Endothelial cell of umbilical vein (primary cell): ENCODE data around the gene HSDL2. TPM values are rescaled to one million over a fixed set of nuclear protein-coding genes. Genes with fewer than 3 reads are reported as not detected.

Experiments
- BruUV-seq: library from RNA; stranded (reverse); fragments of 400-500 nt; replicated peaks from 2 replicates; lab custom pipeline; 2021; lab: Mats Ljungman, UMichigan
- CTCF ChIA-PET: fragments of 300-600, 350-600 bp; sonication (Branson Sonifier 250); formaldehyde crosslinking; loops from one replicate; lab custom pipeline; 2021; ENCODE audit warnings: antibody characterized with exemption, inconsistent platforms; lab: Charles Lee
- POLR2A ChIA-PET: fragments of 300-600, 350-600 bp; sonication (Branson Sonifier 250); formaldehyde crosslinking; loops from one replicate; lab custom pipeline; 2021; ENCODE audit warnings: antibody characterized with exemption, inconsistent platforms; lab: Charles Lee
- DNase-seq: peaks from one replicate; pipeline ENCODE4 v3.0.0-alpha.2; 2011; ENCODE audit warnings: low read depth, low spot score
- FAIRE-seq: peaks from 2 replicates; lab custom pipeline; 2011; peaks lifted over from hg19 to GRCh38; lab: Jason Lieb, UNC
- H2AFZ ChIP-seq: 2 replicates; pipeline ENCODE4 v1.6.0; 2012; ENCODE audit warnings: low read depth, low read length, control low read depth, inconsistent platforms
- H3K27ac ChIP-seq: 2 replicates; pipeline ENCODE4 v1.5.1; 2011; ENCODE audit warnings: low read depth, mild to moderate bottlenecking, control low read depth, low read length, moderate library complexity; ENCODE audit not compliant: insufficient read depth
- H3K27me3 ChIP-seq, 2 experiments: 2 replicates each; pipeline versions ENCODE4 v1.6.0 to v1.6.1; 2011; ENCODE audit warnings: low read length in 2 of 2, mixed read lengths in 1 of 2; ENCODE audit not compliant: control insufficient read depth in 2 of 2, insufficient read depth in 2 of 2
- H3K36me3 ChIP-seq, 2 experiments: 2 replicates in 1 of 2; 3 replicates in 1 of 2; pipeline ENCODE4 v1.5.1; 2011; ENCODE audit warnings: low read length in 2 of 2, mild to moderate bottlenecking in 1 of 2, moderate library complexity in 1 of 2; ENCODE audit not compliant: control insufficient read depth in 2 of 2, insufficient read depth in 2 of 2; ENCODE audit errors: extremely low read depth in 1 of 2
- H3K4me1 ChIP-seq: 3 replicates; pipeline ENCODE4 v1.5.1; 2011; ENCODE audit warnings: mild to moderate bottlenecking, low read length; ENCODE audit not compliant: control insufficient read depth, insufficient read depth; ENCODE audit errors: extremely low read depth
- H3K4me2 ChIP-seq: 2 replicates; pipeline ENCODE4 v1.6.1; 2011; ENCODE audit warnings: low read length, control low read depth, mixed read lengths; ENCODE audit not compliant: insufficient read depth
- H3K4me3 ChIP-seq, 3 experiments: fragments of 200-600 bp in 1 of 3; sonication (generic), shearing (Covaris generic) in 1 of 3; replicated peaks in 1 of 3; 2 replicates each; pipeline ENCODE4 v1.5.1; 2011 to 2016; ENCODE audit warnings: control low read depth in 3 of 3, low read length in 3 of 3, mild to moderate bottlenecking in 2 of 3, inconsistent platforms in 1 of 3, low read depth in 1 of 3, moderate library complexity in 1 of 3; ENCODE audit not compliant: insufficient read depth in 1 of 3
- H3K79me2 ChIP-seq: 2 replicates; pipeline ENCODE4 v1.6.0; 2012; ENCODE audit warnings: low read length, inconsistent platforms; ENCODE audit not compliant: control insufficient read depth, insufficient read depth
- H3K9ac ChIP-seq: replicated peaks from 2 replicates; pipeline ENCODE3; 2011; ENCODE audit warnings: low read length, control low read depth; ENCODE audit not compliant: insufficient read depth; ENCODE audit errors: extremely low read depth
- H3K9me1 ChIP-seq: replicated peaks from 3 replicates; pipeline ENCODE4 v1.6.0; 2011; ENCODE audit warnings: mild to moderate bottlenecking, low read length; ENCODE audit not compliant: control insufficient read depth, insufficient read depth; ENCODE audit errors: extremely low read depth
- H3K9me3 ChIP-seq: replicated peaks from 2 replicates; pipeline ENCODE4 v1.5.1; 2012; ENCODE audit warnings: low read length, inconsistent platforms; ENCODE audit not compliant: control insufficient read depth, insufficient read depth
- H4K20me1 ChIP-seq: replicated peaks from 2 replicates; pipeline ENCODE3; 2011; ENCODE audit warnings: mild to moderate bottlenecking, low read length; ENCODE audit not compliant: control insufficient read depth, insufficient read depth; ENCODE audit errors: extremely low read depth
- EZH2 ChIP-seq: IDR thresholded peaks from 2 replicates; pipeline ENCODE4 v1.6.1; 2012; ENCODE audit warnings: borderline replicate concordance, low read depth, mild to moderate bottlenecking, moderate library complexity, low read length, inconsistent platforms; ENCODE audit not compliant: severe bottlenecking
- FOS ChIP-seq: IDR thresholded peaks from 2 replicates; pipeline ENCODE4 v1.6.1; 2011; ENCODE audit warnings: mild to moderate bottlenecking, low read length, moderate library complexity, borderline replicate concordance; ENCODE audit not compliant: insufficient read depth
- GATA2 ChIP-seq: IDR thresholded peaks from 2 replicates; pipeline ENCODE4 v1.7.0; 2011; ENCODE audit warnings: low read depth, mild to moderate bottlenecking, moderate library complexity, mixed read lengths, low read length; ENCODE audit not compliant: insufficient read length, insufficient read depth
- JUN ChIP-seq: IDR thresholded peaks from 2 replicates; pipeline ENCODE4 v1.6.1; 2011; ENCODE audit warnings: borderline replicate concordance, low read depth; ENCODE audit not compliant: insufficient read length, insufficient read depth
- MYC ChIP-seq: IDR thresholded peaks from one replicate; pipeline ENCODE4 v1.6.1; 2011; ENCODE audit warnings: mild to moderate bottlenecking, low read depth, low read length
- POLR2A ChIP-seq: IDR thresholded peaks from 2 replicates; pipeline ENCODE4 v1.6.1; 2012; ENCODE audit warnings: low read depth, mild to moderate bottlenecking, control low read depth, low read length
- POLR2AphosphoS5 ChIP-seq: IDR thresholded peaks from 2 replicates; pipeline ENCODE4 v1.6.1; 2012; ENCODE audit warnings: low read depth, mild to moderate bottlenecking, control low read depth, low read length, moderate library complexity; ENCODE audit not compliant: insufficient read depth
- dilution Hi-C: fragments of 300-500 bp; cut with MboI; formaldehyde crosslinking; loops from one replicate; pipeline ENCODE4 v1.15.0; 2019; ENCODE audit warnings: low sequenced_read_pairs; ENCODE audit not compliant: extremely low pct_ligation_motif_present
- intact Hi-C: fragments of 100-400 bp; cut with micrococcal nuclease; formaldehyde crosslinking; loops from one replicate; pipeline ENCODE4 v1.10.0; 2022
- polyA plus RNA-seq, 4 experiments: library from polyadenylated mRNA; depleted of rRNA in 3 of 4; stranded (reverse) in 3 of 4; unstranded in 1 of 4; fragments of >200 nt; gene quantifications; 2 replicates each; pipeline versions ENCODE4 v1.2.1 to v1.2.3, GENCODE V29; 2011 to 2012; ENCODE audit warnings: missing spikeins in 1 of 4
- total RNA-seq: library from RNA; stranded (reverse); gene quantifications from 2 replicates; pipeline ENCODE4 v1.2.3, GENCODE V29; 2021
- TF ChIP-seq, protein P1 (sequence below), 2 donors: IDR thresholded peaks; 1 replicate in 1 of 2; 2 replicates in 1 of 2; pipeline ENCODE4 v1.5.1; 2011; ENCODE audit warnings: low read length in 2 of 2, mild to moderate bottlenecking in 2 of 2, moderate library complexity in 2 of 2, control low read depth in 1 of 2, inconsistent platforms in 1 of 2, low read depth in 1 of 2; ENCODE audit not compliant: insufficient read depth in 1 of 2; ENCODE audit errors: extremely low read depth in 1 of 2
- TF ChIP-seq, protein P2 (sequence below): IDR thresholded peaks from 2 replicates; pipeline ENCODE4 v1.6.1; 2011; ENCODE audit not compliant: insufficient read depth, insufficient read length

The HSDL2 gene
- total and polyA plus RNA-seq, 2 donors (not counting 3 experiments of a cell fraction or from before 2014, with no cell fraction given) = 5.6 to 22.1 TPM

GRCh38 chr9:112472996-112473395 lies 93.1 kb downstream of the HSDL2 start:
- POLR2A ChIA-PET = no interaction called here

More at GRCh38 chr9:112472996-112473395, 93.1 kb downstream of the HSDL2 start:
- no peaks in the 10 kb centered on the region for H3K9me3 ChIP-seq
- no peaks in the 10 kb centered on the region for H4K20me1 ChIP-seq
- no peaks in the 10 kb centered on the region for H3K27me3 ChIP-seq
- BruUV-seq = no TSS peak
- intact Hi-C loops (no loop called here), dilution Hi-C loops (no loop called here)
- no peaks in the 10 kb centered on the region for H3K9me1 ChIP-seq
- CTCF ChIA-PET = interaction anchor here (1.0 kb wide), 1 partner anchor 8 kb away, joined by 3 read pairs; no protein-coding TSS in a partner anchor
- no peak for DNase-seq
- no peaks in the 10 kb centered on the region for H3K36me3 ChIP-seq
- no peak overlapping the region for H2AFZ ChIP-seq
- no peak overlapping the region for H3K27ac ChIP-seq
- no peak for FAIRE-seq
- no peak overlapping the region for H3K4me3 ChIP-seq
- H3K4me1 ChIP-seq = no peaks in the 10 kb centered on the region
- no peak overlapping the region for H3K9ac ChIP-seq
- TF ChIP-seq MYC (no peak), EZH2 (no peak), POLR2A (no peak), POLR2AphosphoS5 (no peak), GATA2 (no peak), JUN (no peak), FOS (no peak)
- TF ChIP-seq, protein P1, sequence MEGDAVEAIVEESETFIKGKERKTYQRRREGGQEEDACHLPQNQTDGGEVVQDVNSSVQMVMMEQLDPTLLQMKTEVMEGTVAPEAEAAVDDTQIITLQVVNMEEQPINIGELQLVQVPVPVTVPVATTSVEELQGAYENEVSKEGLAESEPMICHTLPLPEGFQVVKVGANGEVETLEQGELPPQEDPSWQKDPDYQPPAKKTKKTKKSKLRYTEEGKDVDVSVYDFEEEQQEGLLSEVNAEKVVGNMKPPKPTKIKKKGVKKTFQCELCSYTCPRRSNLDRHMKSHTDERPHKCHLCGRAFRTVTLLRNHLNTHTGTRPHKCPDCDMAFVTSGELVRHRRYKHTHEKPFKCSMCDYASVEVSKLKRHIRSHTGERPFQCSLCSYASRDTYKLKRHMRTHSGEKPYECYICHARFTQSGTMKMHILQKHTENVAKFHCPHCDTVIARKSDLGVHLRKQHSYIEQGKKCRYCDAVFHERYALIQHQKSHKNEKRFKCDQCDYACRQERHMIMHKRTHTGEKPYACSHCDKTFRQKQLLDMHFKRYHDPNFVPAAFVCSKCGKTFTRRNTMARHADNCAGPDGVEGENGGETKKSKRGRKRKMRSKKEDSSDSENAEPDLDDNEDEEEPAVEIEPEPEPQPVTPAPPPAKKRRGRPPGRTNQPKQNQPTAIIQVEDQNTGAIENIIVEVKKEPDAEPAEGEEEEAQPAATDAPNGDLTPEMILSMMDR (IDR thresholded peaks at IDR 0.05; ENCODE audit: extremely low read depth in 1 of 2, insufficient read depth in 1 of 2, low read depth in 1 of 2, low read length in 2 of 2) = no peak
- TF ChIP-seq, protein P2, sequence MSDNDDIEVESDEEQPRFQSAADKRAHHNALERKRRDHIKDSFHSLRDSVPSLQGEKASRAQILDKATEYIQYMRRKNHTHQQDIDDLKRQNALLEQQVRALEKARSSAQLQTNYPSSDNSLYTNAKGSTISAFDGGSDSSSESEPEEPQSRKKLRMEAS = no peak
- no peaks in the 10 kb centered on the region for H3K79me2 ChIP-seq
- H3K4me2 ChIP-seq = no peak overlapping the region
